ENCODE results near the gene SH2D3A.
A peak's percentile ranks its signal among the peaks of the same experiment; 100 is the strongest.

Gene SH2D3A

DNA sequence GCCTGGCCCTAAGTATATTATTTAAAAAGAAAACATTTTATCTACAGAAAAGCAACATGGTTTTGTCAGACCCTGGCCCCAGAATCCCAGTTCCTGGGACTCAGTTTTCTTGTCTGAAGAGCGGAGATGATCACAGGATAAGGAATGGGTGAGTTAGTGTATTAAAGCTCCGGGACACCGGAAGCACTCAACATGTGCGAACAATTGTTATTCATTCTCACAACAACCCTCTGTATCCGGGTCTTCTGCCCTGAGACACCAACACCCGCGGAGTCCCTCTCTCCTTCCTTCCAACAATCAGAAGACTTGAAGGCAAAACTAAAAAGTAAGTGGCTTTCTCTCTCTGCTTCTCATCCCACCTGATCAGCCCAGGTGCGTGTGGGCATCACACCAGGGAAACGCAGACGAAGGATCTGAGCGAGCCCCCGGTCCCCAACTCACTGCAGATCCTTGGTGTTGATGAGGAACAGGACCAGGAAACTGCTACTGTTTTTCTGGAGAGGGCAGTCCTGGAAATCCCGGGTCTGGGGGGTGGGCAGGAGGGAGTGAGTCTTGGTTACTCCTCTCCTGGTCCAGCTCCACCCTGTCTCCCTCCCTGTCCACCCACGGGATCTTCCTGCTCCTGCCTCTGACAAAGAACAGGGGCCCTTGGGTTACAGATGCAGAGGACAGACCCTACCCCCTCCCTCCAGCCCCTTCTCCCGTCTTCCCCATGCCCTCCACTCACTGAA lies 31.9 kb downstream of the SH2D3A start:
- no peak overlapping the region for H3K4me3 ChIP-seq (ENCODE audit: low read depth, low read length)
- in situ Hi-C loops (cut with HindIII; ENCODE audit: low sequenced_read_pairs) = no loop called here

DNA sequence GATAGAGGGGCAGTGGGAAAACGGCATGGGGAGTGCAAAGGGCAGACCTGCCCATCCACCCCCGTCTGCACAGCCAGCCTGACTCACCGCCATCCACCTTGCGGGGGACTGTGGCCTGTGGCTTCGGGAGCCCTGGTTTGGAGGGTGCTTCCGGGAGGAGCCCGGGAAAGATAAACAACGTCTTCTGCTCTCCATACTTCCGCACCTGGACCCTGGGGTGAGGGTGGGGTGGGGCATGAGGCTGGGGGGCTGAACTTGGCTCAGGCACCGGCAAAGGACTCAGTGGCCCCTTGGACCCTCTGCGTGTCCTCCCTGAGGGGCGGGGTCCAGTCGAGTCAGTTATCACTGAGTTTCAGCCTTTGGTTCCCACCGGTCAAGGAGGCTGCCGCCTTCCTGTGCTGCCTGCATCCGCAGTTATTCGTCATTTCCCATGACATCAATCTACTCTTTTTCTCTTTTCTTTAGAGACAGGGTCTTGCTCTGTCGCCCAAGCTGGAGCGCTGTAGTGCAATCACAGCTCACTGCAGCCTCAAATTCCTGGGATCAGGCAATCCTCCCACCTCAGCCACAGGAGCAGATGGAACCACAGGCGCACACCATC lies 33.0 kb downstream of the SH2D3A start:
- DNase-seq (ENCODE audit: low read depth, low spot score) = no peak
- TF ChIP-seq, protein P1, sequence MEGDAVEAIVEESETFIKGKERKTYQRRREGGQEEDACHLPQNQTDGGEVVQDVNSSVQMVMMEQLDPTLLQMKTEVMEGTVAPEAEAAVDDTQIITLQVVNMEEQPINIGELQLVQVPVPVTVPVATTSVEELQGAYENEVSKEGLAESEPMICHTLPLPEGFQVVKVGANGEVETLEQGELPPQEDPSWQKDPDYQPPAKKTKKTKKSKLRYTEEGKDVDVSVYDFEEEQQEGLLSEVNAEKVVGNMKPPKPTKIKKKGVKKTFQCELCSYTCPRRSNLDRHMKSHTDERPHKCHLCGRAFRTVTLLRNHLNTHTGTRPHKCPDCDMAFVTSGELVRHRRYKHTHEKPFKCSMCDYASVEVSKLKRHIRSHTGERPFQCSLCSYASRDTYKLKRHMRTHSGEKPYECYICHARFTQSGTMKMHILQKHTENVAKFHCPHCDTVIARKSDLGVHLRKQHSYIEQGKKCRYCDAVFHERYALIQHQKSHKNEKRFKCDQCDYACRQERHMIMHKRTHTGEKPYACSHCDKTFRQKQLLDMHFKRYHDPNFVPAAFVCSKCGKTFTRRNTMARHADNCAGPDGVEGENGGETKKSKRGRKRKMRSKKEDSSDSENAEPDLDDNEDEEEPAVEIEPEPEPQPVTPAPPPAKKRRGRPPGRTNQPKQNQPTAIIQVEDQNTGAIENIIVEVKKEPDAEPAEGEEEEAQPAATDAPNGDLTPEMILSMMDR (IDR thresholded peaks at IDR 0.05; ENCODE audit: low read depth, low read length) = no peak
- in situ Hi-C loops (cut with HindIII; ENCODE audit: low sequenced_read_pairs) = no loop called here
- H3K4me3 ChIP-seq (ENCODE audit: low read depth, low read length) = no peak overlapping the region

More for the DNA sequence above, 31.9 kb downstream of the SH2D3A start:
- TF ChIP-seq, protein P1 (IDR thresholded peaks at IDR 0.05; ENCODE audit: low read depth, low read length) = no peak
- DNase-seq (ENCODE audit: low read depth, low spot score) = no peak

DNA sequence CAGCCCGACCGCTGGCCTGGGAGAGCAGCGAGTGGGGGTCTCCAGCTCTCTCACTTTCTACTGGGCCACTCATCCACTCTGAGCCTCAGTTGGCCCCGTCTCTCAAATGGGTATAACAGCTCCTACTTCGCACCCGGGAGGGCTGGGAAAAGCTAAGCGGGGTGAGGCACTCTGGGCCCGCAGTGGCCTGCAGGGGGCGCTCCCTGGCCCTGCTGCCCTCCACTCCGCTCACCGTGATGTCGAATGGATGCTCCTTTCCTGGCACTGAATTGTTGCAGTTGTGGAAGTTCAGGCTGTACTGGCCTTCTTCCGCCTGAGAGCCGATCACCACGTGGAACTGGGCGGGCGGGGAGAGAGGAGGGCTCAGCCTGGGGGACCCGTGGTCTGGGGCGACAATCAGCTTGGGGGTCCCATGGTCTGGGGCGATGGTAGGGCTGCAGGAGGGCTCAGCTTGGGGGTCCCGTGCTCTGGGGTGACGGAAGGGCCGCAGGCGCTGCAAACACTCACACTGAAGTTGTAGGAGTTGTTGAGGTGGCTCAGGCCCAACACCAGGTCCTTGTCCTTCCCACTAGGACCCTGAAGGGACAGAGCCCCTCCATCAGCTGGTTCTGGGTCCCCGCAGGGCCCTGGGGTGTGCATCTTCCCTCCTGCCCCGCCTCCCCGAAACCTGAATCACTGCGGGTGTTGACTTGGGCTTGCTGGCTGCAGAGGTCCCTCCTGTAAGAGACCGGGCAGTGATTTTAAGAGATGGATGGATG lies 33.7 kb downstream of the SH2D3A start:
- H3K4me3 ChIP-seq (ENCODE audit: low read depth, low read length) = no peak overlapping the region
- in situ Hi-C loops (cut with HindIII; ENCODE audit: low sequenced_read_pairs) = no loop called here
- DNase-seq (ENCODE audit: low read depth, low spot score) = no peak
- TF ChIP-seq, protein P1 (IDR thresholded peaks at IDR 0.05; ENCODE audit: low read depth, low read length) = peak; percentile 33

DNA sequence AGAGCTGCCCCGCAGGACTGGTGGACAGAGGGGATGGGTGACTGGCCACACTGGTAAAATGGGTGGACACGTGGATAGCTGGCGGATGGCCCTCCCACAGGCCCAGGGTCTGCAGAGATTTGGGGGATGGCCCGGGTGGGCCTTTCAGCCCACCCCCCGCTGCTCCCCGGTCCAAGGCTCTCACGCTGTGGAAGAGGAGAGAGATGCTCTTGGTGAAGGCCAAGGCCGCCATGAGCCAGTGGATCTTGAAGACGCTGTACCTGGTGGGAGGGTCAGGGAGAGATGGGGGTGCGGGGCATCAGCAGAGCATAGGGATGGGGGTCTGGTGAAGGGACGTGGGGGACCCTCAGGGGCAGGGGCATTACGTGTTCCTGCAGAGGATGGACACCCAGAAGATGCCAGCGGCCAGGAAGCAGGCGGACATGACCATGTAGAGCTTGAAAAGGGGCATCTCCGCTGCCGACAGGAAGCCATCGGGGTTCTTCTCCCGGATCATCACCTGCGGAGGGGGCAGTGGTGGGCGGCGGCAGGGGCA lies 34.4 kb downstream of the SH2D3A start:
- H3K4me3 ChIP-seq (ENCODE audit: low read depth, low read length) = no peak overlapping the region
- DNase-seq (ENCODE audit: low read depth, low spot score) = no peak
- in situ Hi-C loops (cut with HindIII; ENCODE audit: low sequenced_read_pairs) = no loop called here
- TF ChIP-seq, protein P1 (IDR thresholded peaks at IDR 0.05; ENCODE audit: low read depth, low read length) = no peak

DNA sequence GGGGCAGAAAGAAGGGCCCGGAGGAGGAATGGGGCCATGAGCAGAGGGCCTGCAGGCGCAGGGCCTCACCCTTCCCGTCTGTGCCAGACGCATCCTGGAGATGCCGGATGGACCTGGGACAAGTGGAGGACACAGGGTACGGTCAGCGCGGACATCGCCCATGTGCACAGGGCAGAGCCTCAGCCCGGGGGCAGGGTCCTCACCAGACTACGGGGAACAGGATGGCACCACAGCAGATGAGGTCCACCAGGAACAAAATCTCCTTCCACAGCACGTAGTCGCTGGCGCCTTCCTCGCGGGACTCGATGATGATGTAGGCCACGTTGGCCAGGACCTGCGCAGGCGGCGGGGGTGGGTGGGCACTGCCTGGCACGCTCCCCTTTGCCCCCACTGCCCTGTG lies 35.4 kb downstream of the SH2D3A start:
- in situ Hi-C loops (cut with HindIII; ENCODE audit: low sequenced_read_pairs) = no loop called here
- H3K4me3 ChIP-seq (ENCODE audit: low read depth, low read length) = no peak overlapping the region
- DNase-seq (ENCODE audit: low read depth, low spot score) = no peak
- TF ChIP-seq, protein P1 (IDR thresholded peaks at IDR 0.05; ENCODE audit: low read depth, low read length) = no peak

DNA sequence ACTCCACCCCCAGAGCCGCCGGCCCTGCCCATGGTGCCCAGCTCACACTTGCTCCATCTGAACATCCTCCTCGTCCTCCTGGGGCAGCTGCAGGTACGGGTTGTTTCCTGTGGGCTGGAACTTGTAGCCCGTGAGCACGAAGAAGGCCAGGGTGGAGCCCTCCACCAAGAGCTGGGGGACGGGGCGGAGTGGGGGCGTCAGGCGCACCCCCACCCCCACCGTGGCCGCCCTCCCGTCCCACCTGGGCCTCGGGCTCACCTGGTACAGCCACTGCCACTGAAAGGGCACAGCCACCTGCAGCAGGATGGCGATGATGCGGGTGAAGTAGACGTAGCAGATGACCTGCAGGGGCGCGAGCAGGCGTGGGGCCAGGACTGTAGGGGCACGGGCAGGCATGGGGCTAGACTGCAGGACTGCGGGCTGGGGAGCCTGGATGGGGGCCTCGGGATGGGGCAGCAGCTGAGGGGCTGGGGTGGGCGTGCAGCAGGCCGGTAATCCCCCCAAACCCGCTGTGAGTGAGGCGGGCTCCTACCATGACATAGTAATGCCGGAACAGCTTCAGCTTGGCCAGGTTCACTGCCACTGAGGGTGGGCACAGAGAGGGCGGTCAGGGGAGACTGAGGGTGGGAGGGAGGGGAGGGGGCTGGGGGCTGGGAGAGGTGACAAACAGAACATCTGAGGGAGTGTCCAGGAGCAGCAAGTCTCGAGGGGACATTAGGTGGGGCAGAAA lies 36.1 kb downstream of the SH2D3A start:
- no peak overlapping the region for H3K4me3 ChIP-seq (ENCODE audit: low read depth, low read length)
- in situ Hi-C loops (cut with HindIII; ENCODE audit: low sequenced_read_pairs) = no loop called here
- no peak for DNase-seq (ENCODE audit: low read depth, low spot score)
- TF ChIP-seq, protein P1 (IDR thresholded peaks at IDR 0.05; ENCODE audit: low read depth, low read length) = no peak

All from astrocyte of the spinal cord (primary cell).